HCT116 (cell line): ENCODE data around the gene LYPD5.

Experiments
- EGR1 ChIP-seq: IDR thresholded peaks from 2 replicates; pipeline ENCODE4 v1.6.1; 2012; ENCODE audit warnings: low read depth
- EZH2phosphoT487 ChIP-seq: fragments of 200-600 bp; IDR thresholded peaks from 2 replicates; pipeline ENCODE4 v1.6.1; 2018; ENCODE audit warnings: antibody characterized with exemption, borderline replicate concordance
- FOSL1 ChIP-seq: IDR thresholded peaks from 2 replicates; pipeline ENCODE4 v1.6.1; 2012; ENCODE audit warnings: low read depth
- POLR2A ChIP-seq: IDR thresholded peaks from 2 replicates; pipeline ENCODE4 v1.7.0; 2011; ENCODE audit warnings: borderline replicate concordance; ENCODE audit not compliant: insufficient read depth, insufficient read length; ENCODE audit errors: extremely low read depth
- POLR2AphosphoS5 ChIP-seq: IDR thresholded peaks from 2 replicates; pipeline ENCODE4 v1.6.1; 2011; ENCODE audit warnings: mild to moderate bottlenecking, low read depth, low read length, moderate library complexity
- REST ChIP-seq: IDR thresholded peaks from 2 replicates; pipeline ENCODE4 v1.6.1; 2012; ENCODE audit warnings: low read depth
- SP1 ChIP-seq: IDR thresholded peaks from 2 replicates; pipeline ENCODE4 v1.6.1; 2012; ENCODE audit warnings: low read depth
- TF ChIP-seq, protein P1 (sequence below), 3 experiments: fragments of 200-600 bp in 1 of 3; sonication (generic) in 1 of 3; IDR thresholded peaks in 2 of 3; conservative IDR thresholded peaks in 1 of 3; 2 replicates each; pipeline ENCODE4 v1.5.1; 2012 to 2017; ENCODE audit warnings: low read depth in 2 of 3, low read length in 2 of 3, antibody characterized with exemption in 1 of 3, borderline replicate concordance in 1 of 3, control low read depth in 1 of 3, mild to moderate bottlenecking in 1 of 3, mixed read lengths in 1 of 3, mixed run types in 1 of 3, moderate library complexity in 1 of 3; ENCODE audit not compliant: insufficient read depth in 1 of 3

- TF ChIP-seq POLR2A (no peak), FOSL1 (no peak), POLR2AphosphoS5 (no peak), REST (no peak), EGR1 (no peak), EZH2phosphoT487 (no peak), SP1 (no peak)
- TF ChIP-seq, protein P1, sequence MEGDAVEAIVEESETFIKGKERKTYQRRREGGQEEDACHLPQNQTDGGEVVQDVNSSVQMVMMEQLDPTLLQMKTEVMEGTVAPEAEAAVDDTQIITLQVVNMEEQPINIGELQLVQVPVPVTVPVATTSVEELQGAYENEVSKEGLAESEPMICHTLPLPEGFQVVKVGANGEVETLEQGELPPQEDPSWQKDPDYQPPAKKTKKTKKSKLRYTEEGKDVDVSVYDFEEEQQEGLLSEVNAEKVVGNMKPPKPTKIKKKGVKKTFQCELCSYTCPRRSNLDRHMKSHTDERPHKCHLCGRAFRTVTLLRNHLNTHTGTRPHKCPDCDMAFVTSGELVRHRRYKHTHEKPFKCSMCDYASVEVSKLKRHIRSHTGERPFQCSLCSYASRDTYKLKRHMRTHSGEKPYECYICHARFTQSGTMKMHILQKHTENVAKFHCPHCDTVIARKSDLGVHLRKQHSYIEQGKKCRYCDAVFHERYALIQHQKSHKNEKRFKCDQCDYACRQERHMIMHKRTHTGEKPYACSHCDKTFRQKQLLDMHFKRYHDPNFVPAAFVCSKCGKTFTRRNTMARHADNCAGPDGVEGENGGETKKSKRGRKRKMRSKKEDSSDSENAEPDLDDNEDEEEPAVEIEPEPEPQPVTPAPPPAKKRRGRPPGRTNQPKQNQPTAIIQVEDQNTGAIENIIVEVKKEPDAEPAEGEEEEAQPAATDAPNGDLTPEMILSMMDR (IDR thresholded peaks at IDR 0.05 in 2 of 3, conservative IDR thresholded peaks at IDR 0.05 in 1 of 3; ENCODE audit: borderline replicate concordance in 1 of 3, insufficient read depth in 1 of 3, low read depth in 2 of 3, low read length in 2 of 3), result no peak
Observed at GRCh38 chr19:43842007-43842406, 39.8 kb upstream of the LYPD5 start.
